Superior temporal gyrus (tissue), 1 donor: ENCODE data around the gene KRTAP12-4.
"Not testable (repeated sequence)": the region's sequence is repeated elsewhere in the genome, so short reads cannot be mapped to it uniquely, and the experiment has no call there.

ENCODE experiments used
- DNase-seq: peaks from one replicate; pipeline ENCODE4 v3.0.0-alpha.2; 2016; ENCODE audit errors: extremely low spot score

KRTAP12-4 gene

GRCh38 chr21:44654576-44655175, at the start of gene KRTAP12-4:
TSS of gene KRTAP12-4 (minus strand) at chr21:44654659. CDS start at chr21:44654614, 45 bp downstream.
- no peak for DNase-seq

- DNase-seq, result no peak
Observed at GRCh38 chr21:44703731-44704635, 49.5 kb upstream of the KRTAP12-4 start.

GRCh38 chr21:44702973-44703730, 48.7 kb upstream of the KRTAP12-4 start:
- DNase-seq, result no peak

GRCh38 chr21:44702111-44702972, 47.9 kb upstream of the KRTAP12-4 start:
- no peak for DNase-seq

GRCh38 chr21:44701541-44701940, 47.1 kb upstream of the KRTAP12-4 start:
- no peak for DNase-seq

- no peak for DNase-seq
Observed at GRCh38 chr21:44701023-44701400, 46.6 kb upstream of the KRTAP12-4 start.

- no peak for DNase-seq
Observed at GRCh38 chr21:44700101-44701022, 45.9 kb upstream of the KRTAP12-4 start.

GRCh38 chr21:44699502-44700001, 45.1 kb upstream of the KRTAP12-4 start:
- DNase-seq, result no peak

- DNase-seq, result no peak
Observed at GRCh38 chr21:44697811-44698734, 43.6 kb upstream of the KRTAP12-4 start.

- DNase-seq, result not testable (repeated sequence)
Observed at GRCh38 chr21:44697172-44697810, 42.8 kb upstream of the KRTAP12-4 start, which contains the start of gene KRTAP10-12. TSS of gene KRTAP10-12 (plus strand) at chr21:44697172. CDS start at chr21:44697202, 30 bp downstream.

- no peak for DNase-seq
Observed at GRCh38 chr21:44696572-44696971, 42.1 kb upstream of the KRTAP12-4 start.

- no peak for DNase-seq
Observed at GRCh38 chr21:44695641-44696040, 41.2 kb upstream of the KRTAP12-4 start.

GRCh38 chr21:44695184-44695583, 40.7 kb upstream of the KRTAP12-4 start:
- DNase-seq, result no peak

GRCh38 chr21:44694776-44695175, 40.3 kb upstream of the KRTAP12-4 start:
- no peak for DNase-seq

GRCh38 chr21:44692798-44693512, 38.5 kb upstream of the KRTAP12-4 start:
- DNase-seq, result no peak

GRCh38 chr21:44691686-44692085, 37.2 kb upstream of the KRTAP12-4 start:
- no peak for DNase-seq

- DNase-seq, result not testable (repeated sequence)
Observed at GRCh38 chr21:44689740-44690139, 35.3 kb upstream of the KRTAP12-4 start.

- no peak for DNase-seq
Observed at GRCh38 chr21:44687671-44688070, 33.2 kb upstream of the KRTAP12-4 start.
